22Rv1 (cell line): ENCODE data around the gene SLC6A20.

Experiments
- CTCF ChIP-seq: fragments of 450-650 bp; IDR thresholded peaks from 2 replicates; pipeline ENCODE4 v1.5.1; 2017; ENCODE audit warnings: mild to moderate bottlenecking
- ZFX ChIP-seq: fragments of 450-650 bp; IDR thresholded peaks from 2 replicates; pipeline ENCODE4 v1.6.1; 2017; ENCODE audit warnings: antibody characterized with exemption, borderline replicate concordance

DNA sequence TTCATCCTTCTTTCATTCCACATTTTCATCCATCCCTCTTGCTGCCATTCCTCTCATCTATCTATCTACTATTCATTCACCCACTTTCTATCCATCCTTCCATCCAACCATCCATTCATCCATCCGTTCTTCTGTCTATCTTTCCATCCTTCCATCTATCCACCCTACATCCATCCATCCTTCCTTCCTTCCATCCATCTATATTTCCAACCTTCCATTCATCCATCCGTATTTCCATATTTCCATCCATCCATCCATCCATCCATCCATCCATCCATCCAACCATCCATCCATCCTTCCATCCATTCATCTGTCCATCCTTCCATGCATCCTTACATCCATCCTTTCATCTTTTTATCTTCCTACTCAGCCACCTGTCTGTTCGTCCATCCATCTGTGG, 14.0 kb downstream of the SLC6A20 start:
- TF ChIP-seq CTCF, result no peak
- no peak for TF ChIP-seq ZFX
